OCI-LY3 (cell line): ENCODE data around the gene SLX9.

Experiments
- H2AFZ ChIP-seq: fragments of 200-600, 300-600 bp; shearing (Covaris generic); 2 replicates; pipeline ENCODE4 v1.6.0; 2014; ENCODE audit warnings: antibody characterized with exemption, low read depth, low read length
- H3K27ac ChIP-seq: fragments of 200-600, 300-600 bp; sonication (generic); 2 replicates; pipeline ENCODE4 v1.5.1; 2014; ENCODE audit warnings: mild to moderate bottlenecking, low read length, moderate library complexity, mixed read lengths
- H3K27me3 ChIP-seq: fragments of 200-600, 300-600 bp; sonication (generic); 2 replicates; pipeline ENCODE4 v1.6.1; 2014; ENCODE audit warnings: low read depth, low read length, mixed read lengths
- H3K36me3 ChIP-seq: fragments of 200-600, 300-600 bp; sonication (generic); replicated peaks from 2 replicates; pipeline ENCODE3; 2014; ENCODE audit warnings: low read depth, low read length, mixed read lengths
- H3K4me1 ChIP-seq: fragments of 300-600, 200-600 bp; sonication (generic); 2 replicates; pipeline ENCODE4 v1.6.1; 2014; ENCODE audit warnings: low read length, mixed read lengths
- H3K4me2 ChIP-seq: fragments of 200-600, 300-600 bp; sonication (generic); 2 replicates; pipeline ENCODE4 v1.6.1; 2014; ENCODE audit warnings: low read length, mixed read lengths
- H3K4me3 ChIP-seq: fragments of 300-600, 200-600 bp; sonication (generic); 2 replicates; pipeline ENCODE4 v1.5.1; 2014; ENCODE audit warnings: antibody characterized with exemption, mild to moderate bottlenecking, low read length, moderate library complexity
- H3K79me2 ChIP-seq: fragments of 300-600, 200-600 bp; shearing (Covaris generic); 2 replicates; pipeline ENCODE4 v1.6.1; 2014; ENCODE audit warnings: mild to moderate bottlenecking, low read length, mixed read lengths
- H3K9ac ChIP-seq: fragments of 300-600, 200-600 bp; shearing (Covaris generic); 2 replicates; pipeline ENCODE4 v1.6.0; 2014; ENCODE audit warnings: mild to moderate bottlenecking, low read length, moderate library complexity
- H3K9me3 ChIP-seq: fragments of 200-600, 300-600 bp; shearing (Covaris generic); 2 replicates; pipeline ENCODE4 v1.6.1; 2014; ENCODE audit warnings: low read length, mixed read lengths; ENCODE audit not compliant: insufficient read depth
- H4K20me1 ChIP-seq: fragments of 200-600, 300-600 bp; sonication (generic); 2 replicates; pipeline ENCODE4 v1.6.1; 2016; ENCODE audit warnings: low read length, mixed read lengths; ENCODE audit not compliant: insufficient read depth
- EZH2phosphoT487 ChIP-seq: fragments of 200-600 bp; shearing (Covaris generic); IDR thresholded peaks from 2 replicates; pipeline ENCODE4 v1.6.1; 2018; ENCODE audit warnings: antibody characterized with exemption, mixed run types, low read depth
- TF ChIP-seq, protein P1 (sequence below): fragments of 200-600, 300-600 bp; sonication (generic); IDR thresholded peaks from 2 replicates; pipeline ENCODE4 v1.5.1; 2014; ENCODE audit warnings: antibody characterized with exemption, low read length, low read depth

The SLX9 gene

DNA sequence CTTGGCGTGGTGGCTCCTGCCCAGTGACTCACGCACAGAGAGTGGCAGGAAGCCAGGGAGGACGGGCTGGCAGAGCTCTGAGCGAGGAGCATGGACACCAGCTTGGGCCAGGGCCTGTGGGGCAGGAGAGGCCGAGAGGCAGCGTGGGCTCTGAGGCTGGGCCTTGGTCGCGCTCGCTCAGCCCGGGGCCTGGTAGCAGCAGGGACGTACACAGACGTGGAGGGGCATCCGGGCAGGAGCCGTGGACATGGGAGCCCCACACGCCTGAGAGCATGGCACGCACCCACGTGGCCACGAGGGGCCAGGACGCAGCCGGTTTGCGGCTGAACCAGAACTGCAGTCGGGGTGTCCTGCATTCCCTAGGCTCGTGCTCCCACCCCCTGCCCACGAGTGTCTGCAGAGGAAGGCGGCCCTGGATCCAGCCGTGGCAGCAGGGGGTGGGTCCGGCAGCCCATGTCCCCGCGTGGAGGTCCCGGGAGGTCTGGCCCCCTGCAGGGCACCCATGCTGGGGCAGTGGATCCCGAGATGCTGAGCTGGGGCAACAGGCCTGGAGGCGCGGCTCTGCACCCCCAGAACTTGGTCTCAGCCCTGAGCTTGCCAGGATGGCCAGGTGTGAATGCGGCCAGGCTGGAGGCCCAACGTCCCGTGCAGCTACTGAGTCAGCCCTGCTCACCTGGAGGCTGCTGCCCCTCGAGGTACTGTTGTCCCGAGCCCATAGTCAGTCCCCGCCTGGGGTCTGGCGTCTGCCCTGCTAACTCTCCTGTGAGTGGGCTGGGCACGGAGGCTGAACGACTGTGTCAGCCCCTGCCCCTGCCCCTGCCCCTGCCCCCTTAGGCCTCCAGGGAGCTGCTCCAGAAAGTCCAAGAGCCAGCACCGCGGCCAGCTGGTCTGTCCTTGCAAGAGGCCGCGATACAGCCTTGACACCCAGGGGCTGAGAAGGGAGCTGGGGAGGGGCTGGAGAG is 61.6 kb downstream of the SLX9 start:
- no peak overlapping the region for H3K4me3 ChIP-seq
- H3K4me2 ChIP-seq, result no peak overlapping the region
- H3K36me3 ChIP-seq, result no peaks in the 10 kb centered on the region
- H3K4me1 ChIP-seq, result no peaks in the 10 kb centered on the region
- no peaks in the 10 kb centered on the region for H3K79me2 ChIP-seq
- no peak overlapping the region for H2AFZ ChIP-seq
- H3K27ac ChIP-seq, result no peak overlapping the region
- H3K27me3 ChIP-seq, result peaks cover 3% of the 10 kb centered on the region
- H3K9me3 ChIP-seq, result no peaks in the 10 kb centered on the region
- H4K20me1 ChIP-seq, result no peaks in the 10 kb centered on the region
- TF ChIP-seq EZH2phosphoT487, result no peak
- TF ChIP-seq, protein P1, sequence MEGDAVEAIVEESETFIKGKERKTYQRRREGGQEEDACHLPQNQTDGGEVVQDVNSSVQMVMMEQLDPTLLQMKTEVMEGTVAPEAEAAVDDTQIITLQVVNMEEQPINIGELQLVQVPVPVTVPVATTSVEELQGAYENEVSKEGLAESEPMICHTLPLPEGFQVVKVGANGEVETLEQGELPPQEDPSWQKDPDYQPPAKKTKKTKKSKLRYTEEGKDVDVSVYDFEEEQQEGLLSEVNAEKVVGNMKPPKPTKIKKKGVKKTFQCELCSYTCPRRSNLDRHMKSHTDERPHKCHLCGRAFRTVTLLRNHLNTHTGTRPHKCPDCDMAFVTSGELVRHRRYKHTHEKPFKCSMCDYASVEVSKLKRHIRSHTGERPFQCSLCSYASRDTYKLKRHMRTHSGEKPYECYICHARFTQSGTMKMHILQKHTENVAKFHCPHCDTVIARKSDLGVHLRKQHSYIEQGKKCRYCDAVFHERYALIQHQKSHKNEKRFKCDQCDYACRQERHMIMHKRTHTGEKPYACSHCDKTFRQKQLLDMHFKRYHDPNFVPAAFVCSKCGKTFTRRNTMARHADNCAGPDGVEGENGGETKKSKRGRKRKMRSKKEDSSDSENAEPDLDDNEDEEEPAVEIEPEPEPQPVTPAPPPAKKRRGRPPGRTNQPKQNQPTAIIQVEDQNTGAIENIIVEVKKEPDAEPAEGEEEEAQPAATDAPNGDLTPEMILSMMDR, result no peak
- H3K9ac ChIP-seq, result no peak overlapping the region

DNA sequence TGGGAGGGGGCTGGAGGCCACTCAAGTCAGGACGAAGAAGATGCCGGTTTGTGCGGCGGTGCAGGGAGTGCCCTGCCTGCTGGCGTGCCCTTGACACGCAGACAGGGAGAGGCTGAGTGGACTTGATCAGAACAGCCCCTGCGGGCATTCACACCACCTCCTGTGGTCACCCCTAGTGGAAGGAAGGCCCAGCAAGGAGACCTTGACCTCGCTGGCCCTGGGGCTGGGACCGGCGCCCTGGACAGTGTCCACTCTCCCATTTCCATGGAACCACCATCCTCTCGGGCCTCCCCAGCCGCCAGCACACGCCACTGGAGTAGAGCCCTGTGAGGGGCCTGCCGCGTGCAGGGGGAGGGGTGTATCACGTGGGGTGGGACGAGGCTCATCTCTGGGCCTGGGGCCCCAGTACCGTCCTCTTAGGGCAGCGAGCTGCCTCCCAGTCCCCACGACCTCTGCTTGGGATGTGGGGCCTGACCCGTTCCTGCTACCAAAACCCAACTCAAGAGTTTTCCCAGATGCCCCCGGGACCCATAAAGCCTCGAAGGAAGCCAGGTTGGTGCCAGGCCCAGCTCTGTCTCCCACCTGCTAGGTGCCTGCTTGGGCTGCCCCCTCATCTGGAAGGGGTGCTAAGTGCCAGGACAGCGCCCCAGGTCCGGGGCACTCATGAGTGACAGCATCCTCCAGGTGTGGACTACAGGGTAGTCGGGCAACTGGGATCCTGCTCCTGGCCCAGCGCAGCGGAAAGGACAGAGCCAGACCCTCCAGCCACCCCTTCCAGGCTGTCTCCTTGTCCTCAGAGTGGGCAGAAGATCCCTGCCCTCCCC is 62.8 kb downstream of the SLX9 start:
- Histone ChIP-seq H3K9me3 (no peaks in the 10 kb centered on the region), H3K4me3 (no peak overlapping the region), H3K4me1 (no peaks in the 10 kb centered on the region), H3K4me2 (no peak overlapping the region), H3K27ac (no peak overlapping the region), H3K79me2 (no peaks in the 10 kb centered on the region), H2AFZ (no peak overlapping the region), H3K36me3 (no peaks in the 10 kb centered on the region), H4K20me1 (no peaks in the 10 kb centered on the region), H3K27me3 (peaks cover 10% of the 10 kb centered on the region), H3K9ac (no peak overlapping the region)
- TF ChIP-seq, protein P1, result no peak
- TF ChIP-seq EZH2phosphoT487, result no peak

DNA sequence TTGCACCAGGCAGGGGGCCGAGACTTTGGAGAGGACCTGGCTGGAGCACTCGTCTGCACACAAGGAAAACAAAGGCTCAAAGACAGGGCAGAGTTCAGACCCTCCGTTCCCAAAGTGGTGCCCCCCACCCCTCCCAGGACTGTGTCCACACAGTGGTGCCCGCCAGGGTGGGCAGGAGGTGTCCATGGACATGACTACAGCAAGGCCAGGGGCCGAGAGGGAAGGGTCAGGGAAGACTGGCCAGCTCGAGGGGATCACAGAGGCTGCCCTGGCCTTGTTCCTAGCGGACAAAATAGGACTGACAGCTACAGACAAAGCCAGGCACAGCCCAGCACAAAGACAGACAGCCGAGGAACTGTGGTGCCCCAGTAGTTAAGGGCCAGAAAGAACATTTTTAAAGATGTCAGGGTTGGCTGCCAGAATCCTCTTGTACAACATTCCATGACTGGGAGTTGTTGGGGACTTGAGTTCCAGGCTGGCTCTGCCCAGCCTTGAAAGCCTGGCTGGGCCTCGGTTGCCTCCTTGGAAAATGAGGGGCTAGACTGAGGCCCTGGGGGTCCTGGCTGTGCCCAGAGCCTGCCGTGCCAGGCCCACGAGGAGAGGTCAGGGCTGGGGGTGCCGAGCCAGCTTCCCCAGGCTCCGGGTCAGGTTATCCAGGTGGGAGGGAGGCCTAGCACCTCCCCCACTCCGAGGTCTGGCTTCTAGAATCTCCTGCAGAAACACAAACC is 63.7 kb downstream of the SLX9 start:
- Histone ChIP-seq H3K36me3 (no peaks in the 10 kb centered on the region), H3K9me3 (no peaks in the 10 kb centered on the region), H4K20me1 (no peaks in the 10 kb centered on the region), H3K27me3 (peaks cover 10% of the 10 kb centered on the region), H3K79me2 (no peaks in the 10 kb centered on the region), H3K4me3 (no peak overlapping the region), H2AFZ (no peak overlapping the region), H3K4me2 (no peak overlapping the region), H3K27ac (no peak overlapping the region), H3K4me1 (no peaks in the 10 kb centered on the region), H3K9ac (no peak overlapping the region)
- TF ChIP-seq EZH2phosphoT487, result no peak
- TF ChIP-seq, protein P1, result no peak
